ENCODE measurements around the gene STRC. TPM values are rescaled to one million over a fixed set of nuclear protein-coding genes. Genes with fewer than 3 reads are reported as not detected.
"Not testable (repeated sequence)": the region's sequence is repeated elsewhere in the genome, so short reads cannot be mapped to it uniquely, and the experiment has no call there.

STRC gene
- total RNA-seq: 1 to 10 TPM; 1.1 to 3.3 TPM

- not testable (repeated sequence) for H3K9me3 Mint-ChIP-seq; DNase-seq; ATAC-seq (replicated peaks in 1 of 2); H3K4me3 Mint-ChIP-seq; H3K4me1 Mint-ChIP-seq (ENCODE audit: low read depth); H3K27ac Mint-ChIP-seq; H3K36me3 Mint-ChIP-seq (ENCODE audit: insufficient read depth in 2 of 2)
- peaks cover 12% of the 10 kb centered on the region for H3K27me3 Mint-ChIP-seq (ENCODE audit: low read depth)
Observed at GRCh38 chr15:43618700-43619099, at the start of gene STRC. STRC (minus strand) TSS chr15:43618800; CDS start chr15:43618722, 78 bp downstream.

DNA sequence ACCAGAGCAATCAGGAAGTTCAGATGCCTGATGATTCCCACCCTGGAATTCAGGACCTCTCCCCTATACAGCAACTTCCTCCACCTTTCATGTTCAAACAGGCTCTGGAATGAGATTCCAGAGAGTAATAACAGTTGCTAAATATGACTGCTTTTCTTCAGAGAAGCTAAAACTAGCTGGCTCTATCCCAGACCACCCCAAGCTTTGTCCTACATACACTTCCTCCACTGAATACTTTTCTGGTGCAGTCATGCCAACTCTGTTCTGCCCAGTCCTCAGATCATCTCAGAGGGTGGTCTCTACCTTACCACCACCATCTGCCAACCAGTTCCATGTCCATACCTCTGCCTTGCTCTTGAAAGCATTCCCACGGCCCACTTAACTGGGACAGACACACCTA is 47.6 kb upstream of the STRC start:
- not testable (repeated sequence) for H3K4me3 Mint-ChIP-seq; H3K36me3 Mint-ChIP-seq (ENCODE audit: insufficient read depth in 2 of 2); ATAC-seq (replicated peaks in 1 of 2); H3K4me1 Mint-ChIP-seq (ENCODE audit: low read depth); H3K27ac Mint-ChIP-seq; DNase-seq; H3K9me3 Mint-ChIP-seq; H3K27me3 Mint-ChIP-seq (ENCODE audit: low read depth)

DNA sequence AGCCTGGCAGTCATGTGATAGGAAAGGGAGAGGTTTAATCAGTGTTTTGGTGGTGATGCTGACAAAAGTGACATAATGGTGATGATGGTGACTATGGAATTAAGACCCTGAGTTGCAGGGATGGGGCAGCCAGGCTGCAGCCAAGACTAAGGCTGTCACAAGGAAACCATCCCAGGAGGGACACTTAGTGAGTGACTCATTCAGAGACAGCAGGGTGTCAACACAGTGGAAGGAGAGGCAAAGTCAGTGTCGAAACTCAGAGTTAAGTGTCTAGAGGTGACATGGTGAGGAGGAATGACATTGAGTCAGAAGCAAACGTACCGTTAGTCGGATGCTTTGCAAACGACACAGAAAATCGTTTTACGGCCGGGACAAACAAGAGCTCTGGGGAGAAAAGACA is 44.7 kb upstream of the STRC start:
- DNase-seq; H3K9me3 Mint-ChIP-seq; ATAC-seq (replicated peaks in 1 of 2); H3K4me1 Mint-ChIP-seq (ENCODE audit: low read depth); H3K36me3 Mint-ChIP-seq (ENCODE audit: insufficient read depth in 2 of 2); H3K27me3 Mint-ChIP-seq (ENCODE audit: low read depth); H3K27ac Mint-ChIP-seq; H3K4me3 Mint-ChIP-seq: not testable (repeated sequence)

- not testable (repeated sequence) for H3K27me3 Mint-ChIP-seq (ENCODE audit: low read depth); H3K4me1 Mint-ChIP-seq (ENCODE audit: low read depth); H3K27ac Mint-ChIP-seq; H3K9me3 Mint-ChIP-seq; ATAC-seq (replicated peaks in 1 of 2); H3K4me3 Mint-ChIP-seq; H3K36me3 Mint-ChIP-seq (ENCODE audit: insufficient read depth in 2 of 2); DNase-seq
Observed at GRCh38 chr15:43662293-43662692, 43.7 kb upstream of the STRC start.

GRCh38 chr15:43659727-43660126 is 41.1 kb upstream of the STRC start:
- not testable (repeated sequence) for H3K9me3 Mint-ChIP-seq

GRCh38 chr15:43649430-43649926 is 30.9 kb upstream of the STRC start:
- H3K27ac Mint-ChIP-seq; H3K9me3 Mint-ChIP-seq; H3K4me3 Mint-ChIP-seq; DNase-seq; H3K4me1 Mint-ChIP-seq (ENCODE audit: low read depth); H3K36me3 Mint-ChIP-seq (ENCODE audit: insufficient read depth in 2 of 2); H3K27me3 Mint-ChIP-seq (ENCODE audit: low read depth): not testable (repeated sequence)
- ATAC-seq (replicated peaks in 1 of 2): peak in 1 of 2 donors; percentile 36

More at GRCh38 chr15:43659727-43660126, 41.1 kb upstream of the STRC start:
- H3K4me1 Mint-ChIP-seq (ENCODE audit: low read depth); H3K4me3 Mint-ChIP-seq; ATAC-seq (replicated peaks in 1 of 2); DNase-seq; H3K27me3 Mint-ChIP-seq (ENCODE audit: low read depth); H3K27ac Mint-ChIP-seq; H3K36me3 Mint-ChIP-seq (ENCODE audit: insufficient read depth in 2 of 2): not testable (repeated sequence)

GRCh38 chr15:43648649-43649429 is 30.2 kb upstream of the STRC start, which contains the start of gene CATSPER2:
CATSPER2 (minus strand) TSS chr15:43648844; CDS start chr15:43648061, 783 bp downstream.
- peaks cover 0 to 9% of the 10 kb centered on the region in 2 donors for H3K36me3 Mint-ChIP-seq (ENCODE audit: insufficient read depth in 2 of 2)
- no peaks in the 10 kb centered on the region for H3K27me3 Mint-ChIP-seq (ENCODE audit: low read depth)
- H3K4me3 Mint-ChIP-seq: no peak within 1 kb of the TSS
- peak; percentile 62 to 65 for ATAC-seq (replicated peaks in 1 of 2)
- peaks cover 0 to 1% of the 10 kb centered on the region in 2 donors for H3K9me3 Mint-ChIP-seq
- no peak within 1 kb of the TSS for H3K27ac Mint-ChIP-seq
- H3K4me1 Mint-ChIP-seq (ENCODE audit: low read depth): no peaks in the 10 kb centered on the region
- DNase-seq: no peak

GRCh38 chr15:43638464-43639204 is 20.0 kb upstream of the STRC start:
- not testable (repeated sequence) for H3K9me3 Mint-ChIP-seq; DNase-seq; H3K4me3 Mint-ChIP-seq; ATAC-seq (replicated peaks in 1 of 2); H3K27me3 Mint-ChIP-seq (ENCODE audit: low read depth); H3K4me1 Mint-ChIP-seq (ENCODE audit: low read depth); H3K27ac Mint-ChIP-seq; H3K36me3 Mint-ChIP-seq (ENCODE audit: insufficient read depth in 2 of 2)

GRCh38 chr15:43626937-43627336 is 8.3 kb upstream of the STRC start:
- not testable (repeated sequence) for H3K9me3 Mint-ChIP-seq; H3K36me3 Mint-ChIP-seq (ENCODE audit: insufficient read depth in 2 of 2); DNase-seq; H3K4me1 Mint-ChIP-seq (ENCODE audit: low read depth); H3K4me3 Mint-ChIP-seq; ATAC-seq (replicated peaks in 1 of 2); H3K27ac Mint-ChIP-seq
- peaks cover 14% of the 10 kb centered on the region for H3K27me3 Mint-ChIP-seq (ENCODE audit: low read depth)

DNA sequence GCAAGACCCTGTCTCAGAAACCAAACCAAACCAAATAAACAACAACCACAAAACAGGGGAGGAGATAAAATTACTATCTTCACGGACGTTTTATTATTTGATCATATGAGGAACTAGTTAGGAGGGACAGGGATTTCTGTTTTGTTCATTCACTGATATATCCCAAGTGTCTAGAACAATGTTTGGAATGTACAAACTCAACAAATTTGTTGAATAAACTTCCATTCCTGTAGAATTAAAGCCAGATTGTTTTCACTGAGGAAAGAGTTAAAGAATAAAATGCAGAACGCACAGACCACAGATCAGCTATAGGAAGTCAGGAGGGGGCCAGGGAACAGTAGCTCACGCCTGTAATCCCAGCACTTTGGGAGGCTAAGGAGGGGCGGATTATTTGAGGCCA is 6.5 kb upstream of the STRC start:
- no peaks in the 10 kb centered on the region for H3K36me3 Mint-ChIP-seq (ENCODE audit: insufficient read depth in 2 of 2)
- H3K9me3 Mint-ChIP-seq: no peaks in the 10 kb centered on the region
- H3K27me3 Mint-ChIP-seq (ENCODE audit: low read depth): peaks cover 18% of the 10 kb centered on the region
- no peak overlapping the region for H3K4me3 Mint-ChIP-seq
- DNase-seq (no peak), ATAC-seq (replicated peaks in 1 of 2) (no peak)
- H3K4me1 Mint-ChIP-seq (ENCODE audit: low read depth): no peaks in the 10 kb centered on the region
- H3K27ac Mint-ChIP-seq: no peak overlapping the region

GRCh38 chr15:43622068-43622799 is 3.6 kb upstream of the STRC start:
- not testable (repeated sequence) for DNase-seq; H3K4me1 Mint-ChIP-seq (ENCODE audit: low read depth); ATAC-seq (replicated peaks in 1 of 2); H3K36me3 Mint-ChIP-seq (ENCODE audit: insufficient read depth in 2 of 2); H3K4me3 Mint-ChIP-seq; H3K9me3 Mint-ChIP-seq; H3K27ac Mint-ChIP-seq
- peaks cover 22% of the 10 kb centered on the region for H3K27me3 Mint-ChIP-seq (ENCODE audit: low read depth)

- not testable (repeated sequence) for H3K27me3 Mint-ChIP-seq (ENCODE audit: low read depth); H3K36me3 Mint-ChIP-seq (ENCODE audit: insufficient read depth in 2 of 2); ATAC-seq (replicated peaks in 1 of 2); H3K4me1 Mint-ChIP-seq (ENCODE audit: low read depth); H3K4me3 Mint-ChIP-seq; H3K27ac Mint-ChIP-seq; DNase-seq; H3K9me3 Mint-ChIP-seq
Observed at GRCh38 chr15:43617750-43618149, 850 bp downstream of the STRC start.

DNA sequence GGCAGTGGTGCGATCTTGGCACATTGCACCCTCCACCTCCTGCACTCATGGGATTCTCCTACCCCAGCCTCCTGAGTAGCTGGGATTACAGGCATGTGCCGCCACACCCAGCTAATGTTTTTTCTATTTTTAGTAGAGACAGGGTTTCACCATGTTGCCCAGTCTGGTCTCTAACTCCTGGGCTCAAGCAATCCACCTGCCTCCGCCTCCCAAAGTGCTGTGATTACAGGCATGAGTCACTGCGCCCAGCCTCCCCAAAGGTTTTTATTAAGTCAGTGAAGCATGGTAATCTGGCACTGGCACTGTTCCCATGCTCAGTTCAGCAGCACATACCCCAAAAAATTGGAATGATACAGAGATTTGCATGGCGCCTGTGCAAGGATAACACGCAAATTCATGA is 16.4 kb downstream of the STRC start:
- not testable (repeated sequence) for H3K4me3 Mint-ChIP-seq; DNase-seq; H3K27ac Mint-ChIP-seq; H3K9me3 Mint-ChIP-seq; H3K36me3 Mint-ChIP-seq (ENCODE audit: insufficient read depth in 2 of 2); ATAC-seq (replicated peaks in 1 of 2); H3K4me1 Mint-ChIP-seq (ENCODE audit: low read depth)
- peaks cover 22% of the 10 kb centered on the region for H3K27me3 Mint-ChIP-seq (ENCODE audit: low read depth)

Data from activated T-cell treated with anti-CD3 and anti-CD28 coated beads, Interleukin-2, amount 50 U/mL, for 72 hours (primary cell).